Smooth muscle cell (in vitro differentiated cells): Measurements from ENCODE around the gene WDR20. TPM values are rescaled to one million over a fixed set of nuclear protein-coding genes. Genes with fewer than 3 reads are reported as not detected.

ENCODE experiments used
- DNase-seq: peaks from one replicate; lab custom pipeline; 2025; ENCODE audit not compliant: unreplicated experiment; lab: John Stamatoyannopoulos, UW
- H2AFZ ChIP-seq: fragments of 200-600 bp; sonication (generic); 2 replicates; pipeline ENCODE4 v1.6.0; 2016; ENCODE audit warnings: antibody characterized with exemption, low read depth, mild to moderate bottlenecking
- H3F3A ChIP-seq: fragments of 200-600 bp; sonication (generic); 2 replicates; pipeline ENCODE4 v1.6.0; 2017; ENCODE audit warnings: antibody characterized with exemption, low read depth
- H3K27ac ChIP-seq: fragments of 200-600 bp; sonication (generic); 2 replicates; pipeline ENCODE4 v1.5.1; 2016; ENCODE audit warnings: low read depth, mild to moderate bottlenecking
- H3K27me3 ChIP-seq: fragments of 200-600 bp; sonication (generic); 2 replicates; pipeline ENCODE4 v1.6.1; 2016; ENCODE audit warnings: low read depth, mild to moderate bottlenecking
- H3K36me3 ChIP-seq: fragments of 200-600 bp; sonication (generic); 2 replicates; pipeline ENCODE4 v1.5.1; 2016; ENCODE audit warnings: low read depth
- H3K4me1 ChIP-seq: fragments of 200-600 bp; sonication (generic); 2 replicates; pipeline ENCODE4 v1.5.1; 2016; ENCODE audit warnings: low read depth
- H3K4me2 ChIP-seq: fragments of 200-600 bp; sonication (generic); 2 replicates; pipeline ENCODE4 v1.6.0; 2016; ENCODE audit warnings: mild to moderate bottlenecking
- H3K4me3 ChIP-seq: fragments of 200-600 bp; sonication (generic); 2 replicates; pipeline ENCODE4 v1.5.1; 2016; ENCODE audit warnings: mild to moderate bottlenecking
- H3K79me2 ChIP-seq: fragments of 200-600 bp; sonication (generic); 2 replicates; pipeline ENCODE4 v1.6.0; 2016; ENCODE audit warnings: low read depth, mild to moderate bottlenecking
- H3K9ac ChIP-seq: fragments of 200-600 bp; sonication (generic); 2 replicates; pipeline ENCODE4 v1.6.0; 2016; ENCODE audit warnings: low read depth
- H3K9me3 ChIP-seq: fragments of 200-600 bp; sonication (generic); replicated peaks from 2 replicates; pipeline ENCODE4 v1.5.1; 2016; ENCODE audit warnings: low read depth
- H4K20me1 ChIP-seq: fragments of 200-600 bp; sonication (generic); 2 replicates; pipeline ENCODE4 v1.6.0; 2016; ENCODE audit warnings: low read depth
- CTCF ChIP-seq: fragments of 200-600 bp; sonication (generic); IDR thresholded peaks from 2 replicates; pipeline ENCODE4 v1.5.1; 2017; ENCODE audit warnings: borderline replicate concordance, mild to moderate bottlenecking, antibody characterized with exemption; ENCODE audit not compliant: insufficient read depth, poor library complexity, severe bottlenecking
- WGBS: methylation state at CpG from one replicate; pipeline ENCODE4 v1.1.7; 2016; ENCODE audit warnings: low lambda C conversion rate; 5-methylcytosine and 5-hydroxymethylcytosine counted together
- polyA plus RNA-seq: library from polyadenylated mRNA; unstranded; fragments of >200 nt; fragmentation: Nextera tagmentation; extraction: Ambion mirVana; gene quantifications from 2 replicates; pipeline ENCODE4 v1.2.1, GENCODE V29; 2016
- total RNA-seq: library from RNA; depleted of rRNA; stranded (reverse); fragments of >200 nt; gene quantifications from 2 replicates; pipeline ENCODE4 v1.2.3, GENCODE V29; 2014

The WDR20 gene
- total and polyA plus RNA-seq, 2 experiments from 2014 or later: 12.0 to 19.4 TPM

DNA sequence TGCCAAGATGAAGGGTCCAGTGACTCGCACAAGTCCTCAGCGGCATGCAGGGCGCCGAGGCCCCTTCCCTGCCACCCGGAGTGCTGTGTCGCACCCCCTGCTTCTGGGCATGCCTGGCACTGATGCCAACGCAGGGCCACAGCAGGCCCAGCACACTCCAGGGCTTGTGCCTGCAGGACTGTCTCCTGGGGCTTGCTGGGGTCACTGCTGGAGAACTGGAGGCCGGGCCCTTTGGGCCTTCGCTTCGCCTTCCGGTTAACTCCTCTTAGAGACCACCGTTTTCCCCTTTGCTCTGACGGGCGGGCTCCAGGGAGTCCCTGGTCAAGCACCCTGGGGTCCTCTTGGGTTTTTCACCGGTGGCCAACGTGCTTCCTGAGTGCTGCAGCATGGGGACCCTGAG, 79.6 kb downstream of the WDR20 start:
- 97% methylated on average over 16 of the region's 16 CpGs for WGBS
- H3K4me3 ChIP-seq: no peak overlapping the region
- H3K27me3 ChIP-seq: no peaks in the 10 kb centered on the region
- no peak overlapping the region for H3K27ac ChIP-seq
- no peaks in the 10 kb centered on the region for H3F3A ChIP-seq
- no peaks in the 10 kb centered on the region for H3K79me2 ChIP-seq
- no peak overlapping the region for H3K4me2 ChIP-seq
- H3K4me1 ChIP-seq: no peaks in the 10 kb centered on the region
- no peak overlapping the region for H3K9ac ChIP-seq
- no peak overlapping the region for H2AFZ ChIP-seq
- no peak for TF ChIP-seq CTCF
- peaks cover 67% of the 10 kb centered on the region for H4K20me1 ChIP-seq
- no peak for DNase-seq
- H3K9me3 ChIP-seq: no peaks in the 10 kb centered on the region
- H3K36me3 ChIP-seq: no peaks in the 10 kb centered on the region

DNA sequence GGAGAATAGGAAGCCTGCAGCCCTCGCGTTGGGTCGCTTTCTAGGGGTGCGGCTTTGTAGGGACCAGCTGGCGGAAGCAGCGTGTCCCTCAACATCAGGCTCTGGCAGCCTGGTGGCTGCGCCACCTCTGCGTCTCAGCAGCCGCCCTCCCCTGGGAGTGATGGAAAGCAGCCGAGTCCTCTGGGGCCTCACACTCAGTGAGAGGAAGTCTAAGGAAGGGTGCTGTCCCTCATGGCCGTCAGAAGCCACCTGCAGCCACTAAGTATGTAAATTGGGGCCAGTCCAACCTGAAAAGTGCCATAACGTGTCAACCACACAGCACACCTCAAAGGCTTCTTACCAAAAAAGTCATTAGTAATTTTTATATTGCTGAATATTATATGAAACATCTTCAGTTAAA, 80.3 kb downstream of the WDR20 start:
- Histone ChIP-seq H3K79me2 (no peaks in the 10 kb centered on the region), H3K27me3 (no peaks in the 10 kb centered on the region), H2AFZ (no peak overlapping the region), H3K9me3 (no peaks in the 10 kb centered on the region), H3K9ac (no peak overlapping the region), H4K20me1 (peaks cover 60% of the 10 kb centered on the region), H3F3A (no peaks in the 10 kb centered on the region), H3K4me1 (no peaks in the 10 kb centered on the region), H3K4me3 (no peak overlapping the region), H3K4me2 (no peak overlapping the region), H3K27ac (no peak overlapping the region), H3K36me3 (no peaks in the 10 kb centered on the region)
- 95% methylated on average over 12 of the region's 12 CpGs for WGBS
- no peak for DNase-seq
- TF ChIP-seq CTCF: no peak

GRCh38 chr14:102221026-102221425, 81.3 kb downstream of the WDR20 start:
- DNase-seq: no peak
- Histone ChIP-seq H3K4me1 (no peaks in the 10 kb centered on the region), H3K9me3 (no peaks in the 10 kb centered on the region), H3K4me3 (no peak overlapping the region), H3K9ac (no peak overlapping the region), H2AFZ (no peak overlapping the region), H3F3A (no peaks in the 10 kb centered on the region), H3K27me3 (no peaks in the 10 kb centered on the region), H3K4me2 (no peak overlapping the region), H3K36me3 (no peaks in the 10 kb centered on the region), H3K79me2 (no peaks in the 10 kb centered on the region), H4K20me1 (peaks cover 50% of the 10 kb centered on the region), H3K27ac (no peak overlapping the region)
- TF ChIP-seq CTCF: no peak
- WGBS: 62% methylated on average over 7 of the region's 7 CpGs

- no peaks in the 10 kb centered on the region for H3K79me2 ChIP-seq
- 93% methylated on average over 13 of the region's 13 CpGs for WGBS
- H3K9me3 ChIP-seq: no peaks in the 10 kb centered on the region
- H3F3A ChIP-seq: no peaks in the 10 kb centered on the region
- no peak for TF ChIP-seq CTCF
- no peaks in the 10 kb centered on the region for H3K36me3 ChIP-seq
- no peak for DNase-seq
- H3K9ac ChIP-seq: no peak overlapping the region
- H3K4me1 ChIP-seq: no peaks in the 10 kb centered on the region
- peaks cover 40% of the 10 kb centered on the region for H4K20me1 ChIP-seq
- no peak overlapping the region for H3K4me2 ChIP-seq
- H3K27ac ChIP-seq: no peak overlapping the region
- no peaks in the 10 kb centered on the region for H3K27me3 ChIP-seq
- H2AFZ ChIP-seq: no peak overlapping the region
- H3K4me3 ChIP-seq: no peak overlapping the region
Observed at GRCh38 chr14:102222009-102222575, 82.4 kb downstream of the WDR20 start.
